ENCODE results near the gene ZC3H7B.
A peak's percentile ranks its signal among the peaks of the same experiment; 100 is the strongest.
"Not testable (repeated sequence)": the region's sequence is repeated elsewhere in the genome, so short reads cannot be mapped to it uniquely, and the experiment has no call there.

The ZC3H7B gene

GRCh38 chr22:41381329-41382097, 80.2 kb downstream of the ZC3H7B start, which contains the start of gene TEF:
TEF (plus strand) TSS chr22:41381942; CDS start chr22:41382045, 103 bp downstream.
- peak; percentile 98 for DNase-seq (ENCODE audit: low read depth in 2 of 2)

- DNase-seq (ENCODE audit: low read depth in 2 of 2): no peak
Measured at GRCh38 chr22:41382098-41382578, 80.8 kb downstream of the ZC3H7B start.

- DNase-seq (ENCODE audit: low read depth in 2 of 2): no peak
Measured at GRCh38 chr22:41382610-41383009, 81.3 kb downstream of the ZC3H7B start.

- no peak for DNase-seq (ENCODE audit: low read depth in 2 of 2)
Measured at GRCh38 chr22:41383085-41383484, 81.8 kb downstream of the ZC3H7B start.

- DNase-seq (ENCODE audit: low read depth in 2 of 2): no peak
Measured at GRCh38 chr22:41384128-41384527, 82.8 kb downstream of the ZC3H7B start.

GRCh38 chr22:41387341-41387740, 86.0 kb downstream of the ZC3H7B start:
- DNase-seq (ENCODE audit: low read depth in 2 of 2): no peak

- no peak for DNase-seq (ENCODE audit: low read depth in 2 of 2)
Measured at GRCh38 chr22:41394012-41394356, 92.7 kb downstream of the ZC3H7B start.

- DNase-seq (ENCODE audit: low read depth in 2 of 2): no peak
Measured at GRCh38 chr22:41395531-41396240, 94.4 kb downstream of the ZC3H7B start.

GRCh38 chr22:41397143-41397811, 96.0 kb downstream of the ZC3H7B start:
- no peak for DNase-seq (ENCODE audit: low read depth in 2 of 2)

- no peak for DNase-seq (ENCODE audit: low read depth in 2 of 2)
Measured at GRCh38 chr22:41398921-41399320, 97.6 kb downstream of the ZC3H7B start.

GRCh38 chr22:41401781-41402648, 100.7 kb downstream of the ZC3H7B start:
- peak; percentile 57 to 58 for DNase-seq (ENCODE audit: low read depth in 2 of 2)

GRCh38 chr22:41402851-41403250, 101.5 kb downstream of the ZC3H7B start:
- not testable (repeated sequence) for DNase-seq (ENCODE audit: low read depth in 2 of 2)

GRCh38 chr22:41403532-41404318, 102.4 kb downstream of the ZC3H7B start:
- peak in 1 of 2 experiments; percentile 32 for DNase-seq (ENCODE audit: low read depth in 2 of 2)

- no peak for DNase-seq (ENCODE audit: low read depth in 2 of 2)
Measured at GRCh38 chr22:41405588-41405987, 104.3 kb downstream of the ZC3H7B start.

GRCh38 chr22:41406410-41406809, 105.1 kb downstream of the ZC3H7B start:
- DNase-seq (ENCODE audit: low read depth in 2 of 2): no peak

GRCh38 chr22:41407433-41407832, 106.1 kb downstream of the ZC3H7B start:
- no peak for DNase-seq (ENCODE audit: low read depth in 2 of 2)

- DNase-seq (ENCODE audit: low read depth in 2 of 2): no peak
Measured at GRCh38 chr22:41408665-41409064, 107.3 kb downstream of the ZC3H7B start.
